ENCODE data around the gene WDR74.
A peak's percentile ranks its signal among the peaks of the same experiment; 100 is the strongest.

- TF ChIP-seq CTCF (IDR thresholded peaks at IDR 0.05; ENCODE audit: low read depth, low read length) (peak; percentile 72), EZH2phosphoT487 (IDR thresholded peaks at IDR 0.05; ENCODE audit: low read depth) (no peak)
Observed at GRCh38 chr11:62880803-62881578, 41.6 kb upstream of the WDR74 start, which contains the start of gene SLC3A2.

All from OCI-LY3 (cell line).